ENCODE results near the gene SYCE1. TPM values are rescaled to one million over a fixed set of nuclear protein-coding genes. Genes with fewer than 3 reads are reported as not detected.
"Not testable (repeated sequence)": the region's sequence is repeated elsewhere in the genome, so short reads cannot be mapped to it uniquely, and the experiment has no call there.

The SYCE1 gene
- polyA plus RNA-seq, 6 donors from 2014 or later: 0.45 to 2.2 TPM; not detected in 4

GRCh38 chr10:133523631-133524203, 41.7 kb downstream of the SYCE1 start:
- H3K4me3 Mint-ChIP-seq: no peak overlapping the region
- peaks cover 23 to 57% (median 39%) of the 10 kb centered on the region in 3 donors for H3K27me3 Mint-ChIP-seq
- peaks cover 0 to 18% (median 0%) of the 10 kb centered on the region in 3 donors for H3K4me1 Mint-ChIP-seq
- ATAC-seq (ENCODE audit: low read depth in 2 of 2) (no peak), DNase-seq (no peak)
- H3K9me3 Mint-ChIP-seq: peaks cover 7 to 26% (median 13%) of the 10 kb centered on the region in 7 donors
- H3K36me3 Mint-ChIP-seq: peaks cover 0 to 10% of the 10 kb centered on the region in 2 donors
- H3K27ac Mint-ChIP-seq: no peak overlapping the region

- H3K9me3 Mint-ChIP-seq: peaks cover 7 to 37% (median 20%) of the 10 kb centered on the region in 7 donors
- peak; percentile 98 to 99 for ATAC-seq (ENCODE audit: low read depth in 2 of 2)
- peaks cover 9 to 39% (median 19%) of the 10 kb centered on the region in 3 donors for H3K27me3 Mint-ChIP-seq
- DNase-seq: peak; percentile 80
- H3K27ac Mint-ChIP-seq: peak overlapping the region in 2 of 6 donors; percentile 7 to 26
- peaks cover 10% of the 10 kb centered on the region in 2 donors for H3K36me3 Mint-ChIP-seq
- peaks cover 0 to 12% (median 0%) of the 10 kb centered on the region in 3 donors for H3K4me1 Mint-ChIP-seq
- H3K4me3 Mint-ChIP-seq: peak overlapping the region in 7 of 8 donors; percentile 52 to 84 (median 70)
Measured at GRCh38 chr10:133520193-133520738, 45.1 kb downstream of the SYCE1 start.

- not testable (repeated sequence) for ATAC-seq (ENCODE audit: low read depth in 2 of 2); H3K4me3 Mint-ChIP-seq; DNase-seq; H3K36me3 Mint-ChIP-seq; H3K27ac Mint-ChIP-seq
- Mint-ChIP-seq H3K4me1 (peaks cover 0 to 12% (median 0%) of the 10 kb centered on the region in 3 donors), H3K27me3 (peaks cover 18 to 47% (median 22%) of the 10 kb centered on the region in 3 donors), H3K9me3 (peaks cover 5 to 23% (median 13%) of the 10 kb centered on the region in 7 donors)
Measured at GRCh38 chr10:133518517-133518916, 46.9 kb downstream of the SYCE1 start.

- Mint-ChIP-seq H3K4me3 (no peak overlapping the region), H3K27me3 (peaks cover 28 to 46% (median 32%) of the 10 kb centered on the region in 3 donors), H3K36me3 (peaks cover 2 to 10% of the 10 kb centered on the region in 2 donors), H3K9me3 (peaks cover 0 to 10% (median 3%) of the 10 kb centered on the region in 7 donors), H3K4me1 (peaks cover 0 to 12% (median 0%) of the 10 kb centered on the region in 3 donors), H3K27ac (no peak overlapping the region)
- ATAC-seq (ENCODE audit: low read depth in 2 of 2): no peak
- no peak for DNase-seq
Measured at GRCh38 chr10:133516057-133516456, 49.3 kb downstream of the SYCE1 start.

- ATAC-seq (ENCODE audit: low read depth in 2 of 2) (no peak), DNase-seq (no peak)
- peaks cover 8 to 10% of the 10 kb centered on the region in 2 donors for H3K36me3 Mint-ChIP-seq
- H3K27ac Mint-ChIP-seq: no peak overlapping the region
- no peak overlapping the region for H3K4me3 Mint-ChIP-seq
- H3K27me3 Mint-ChIP-seq: peaks cover 28 to 47% (median 34%) of the 10 kb centered on the region in 3 donors
- H3K9me3 Mint-ChIP-seq: peaks cover 0 to 13% (median 6%) of the 10 kb centered on the region in 7 donors
- peaks cover 0 to 8% (median 0%) of the 10 kb centered on the region in 3 donors for H3K4me1 Mint-ChIP-seq
Measured at GRCh38 chr10:133515471-133515870, 49.9 kb downstream of the SYCE1 start.

GRCh38 chr10:133511907-133512528, 53.4 kb downstream of the SYCE1 start:
- Mint-ChIP-seq H3K36me3 (peaks cover 8 to 23% of the 10 kb centered on the region in 2 donors), H3K27ac (no peak overlapping the region), H3K9me3 (peaks cover 9 to 30% (median 17%) of the 10 kb centered on the region in 7 donors), H3K4me3 (no peak overlapping the region), H3K27me3 (peaks cover 32 to 66% (median 60%) of the 10 kb centered on the region in 3 donors), H3K4me1 (no peaks in the 10 kb centered on the region)
- DNase-seq (no peak), ATAC-seq (ENCODE audit: low read depth in 2 of 2) (no peak)

GRCh38 chr10:133511408-133511807, 54.0 kb downstream of the SYCE1 start:
- no peaks in the 10 kb centered on the region for H3K4me1 Mint-ChIP-seq
- no peak overlapping the region for H3K4me3 Mint-ChIP-seq
- H3K27ac Mint-ChIP-seq: no peak overlapping the region
- no peak for ATAC-seq (ENCODE audit: low read depth in 2 of 2)
- DNase-seq: no peak
- H3K9me3 Mint-ChIP-seq: peaks cover 9 to 30% (median 17%) of the 10 kb centered on the region in 7 donors
- peaks cover 32 to 61% (median 54%) of the 10 kb centered on the region in 3 donors for H3K27me3 Mint-ChIP-seq
- H3K36me3 Mint-ChIP-seq: peaks cover 7 to 23% of the 10 kb centered on the region in 2 donors

- Mint-ChIP-seq H3K9me3 (peaks cover 9 to 30% (median 17%) of the 10 kb centered on the region in 7 donors), H3K4me3 (no peak overlapping the region), H3K4me1 (no peaks in the 10 kb centered on the region), H3K27me3 (peaks cover 32 to 55% (median 52%) of the 10 kb centered on the region in 3 donors), H3K27ac (no peak overlapping the region), H3K36me3 (peaks cover 7 to 23% of the 10 kb centered on the region in 2 donors)
- DNase-seq (no peak), ATAC-seq (ENCODE audit: low read depth in 2 of 2) (no peak)
Measured at GRCh38 chr10:133509700-133510099, 55.7 kb downstream of the SYCE1 start.

Other genes starting within 250 kb of the SYCE1 start
- gene CALY, start 228.7 kb downstream of the SYCE1 start, polyA plus RNA-seq (ENCODE audit: low read depth in 6 of 6): not detected
- not detected for gene PRAP1, start 218.2 kb downstream of the SYCE1 start, polyA plus RNA-seq (ENCODE audit: low read depth in 6 of 6)
- 10 to 100 TPM; 31.3 to 46.5 (median 42.0) TPM for gene FUOM, start 207.6 kb downstream of the SYCE1 start, polyA plus RNA-seq (ENCODE audit: low read depth in 6 of 6)
- gene ECHS1, start 192.2 kb downstream of the SYCE1 start, polyA plus RNA-seq (ENCODE audit: low read depth in 6 of 6): 100 to 1,000 TPM in 4 of 6 donors, 10 to 100 TPM in 2; 89.3 to 121 (median 110) TPM
- 10 to 100 TPM; 45.3 to 63.2 (median 53.5) TPM for gene PAOX, start 186.3 kb downstream of the SYCE1 start, polyA plus RNA-seq (ENCODE audit: low read depth in 6 of 6)
- 10 to 100 TPM; 41.1 to 82.6 (median 47.3) TPM for gene MTG1, start 171.4 kb downstream of the SYCE1 start, polyA plus RNA-seq (ENCODE audit: low read depth in 6 of 6)
- gene SPRN, start 141.0 kb downstream of the SYCE1 start, polyA plus RNA-seq (ENCODE audit: low read depth in 6 of 6): under 1 TPM in 5 of 6 donors, not detected in 1; 0.28 to 0.68 (median 0.39) TPM
- gene SCART1, start 111.6 kb downstream of the SYCE1 start, polyA plus RNA-seq (ENCODE audit: low read depth in 6 of 6): under 1 TPM in 1 of 6 donors, not detected in 5; 0.08 TPM
- under 1 TPM in 1 of 6 donors, not detected in 5; 0.04 TPM for gene CYP2E1, start 38.2 kb downstream of the SYCE1 start, polyA plus RNA-seq (ENCODE audit: low read depth in 6 of 6)
- not detected for gene FRG2B, start 61.2 kb upstream of the SYCE1 start, polyA plus RNA-seq (ENCODE audit: low read depth in 6 of 6)